Lung (tissue), 12 donors: Measurements from ENCODE around the gene TMEM121. TPM values are rescaled to one million over a fixed set of nuclear protein-coding genes. Genes with fewer than 3 reads are reported as not detected.
"Not testable (repeated sequence)": the region's sequence is repeated elsewhere in the genome, so short reads cannot be mapped to it uniquely, and the experiment has no call there.

Source experiments
- ATAC-seq: fragments of 200-7000 bp; cut with Tn5 transposase; one replicate; pipeline ENCODE4 v1.9.1; 2020; ENCODE audit warnings: moderate number of reproducible peaks; ENCODE audit not compliant: insufficient read depth, low FRiP score
- DNase-seq, 3 donors: peaks; one replicate each; pipeline ENCODE4 v3.0.0-alpha.2; 2013 to 2017
- H3K27ac ChIP-seq, 2 donors: one replicate each; pipeline ENCODE4 v1.5.1; 2013; ENCODE audit warnings: mild to moderate bottlenecking in 2 of 2, moderate library complexity in 2 of 2, control low read depth in 1 of 2, inconsistent platforms in 1 of 2, low read depth in 1 of 2, low read length in 1 of 2
- H3K27me3 ChIP-seq, 3 donors: one replicate each; pipeline ENCODE4 v1.5.1; 2013; ENCODE audit warnings: low read length in 2 of 3; ENCODE audit not compliant: control insufficient read depth in 3 of 3, insufficient read depth in 3 of 3
- H3K36me3 ChIP-seq, 4 donors: one replicate each; pipeline ENCODE4 v1.5.1; 2013; ENCODE audit warnings: low read length in 4 of 4, mild to moderate bottlenecking in 1 of 4, moderate library complexity in 1 of 4; ENCODE audit not compliant: control insufficient read depth in 4 of 4, insufficient read depth in 4 of 4
- H3K4me1 ChIP-seq, 5 donors: one replicate each; pipeline ENCODE4 v1.5.1; 2013; ENCODE audit warnings: low read length in 5 of 5, mild to moderate bottlenecking in 2 of 5, moderate library complexity in 1 of 5; ENCODE audit not compliant: control insufficient read depth in 5 of 5, insufficient read depth in 5 of 5
- H3K4me3 ChIP-seq: one replicate; pipeline ENCODE4 v1.5.1; 2013; ENCODE audit warnings: mild to moderate bottlenecking, control low read depth, moderate library complexity
- H3K9ac ChIP-seq, 2 donors: one replicate each; pipeline ENCODE4 v1.5.1; 2013; ENCODE audit warnings: low read length in 2 of 2, control low read depth in 1 of 2; ENCODE audit not compliant: insufficient read depth in 1 of 2
- H3K9me3 ChIP-seq, 4 donors: one replicate each; pipeline ENCODE4 v1.5.1; 2013; ENCODE audit warnings: low read length in 3 of 4, mild to moderate bottlenecking in 1 of 4, moderate library complexity in 1 of 4; ENCODE audit not compliant: control insufficient read depth in 4 of 4, insufficient read depth in 3 of 4
- WGBS, 2 donors: extraction: QIAGEN DNeasy Blood & Tissue Kit; methylation state at CpG; one replicate each; pipeline ENCODE4 v1.1.7; 2013; 5-methylcytosine and 5-hydroxymethylcytosine counted together
- polyA plus RNA-seq, 2 donors: library from polyadenylated mRNA; stranded (reverse); fragments of 200-250 nt; gene quantifications; one replicate each; pipeline ENCODE4 v1.2.1, GENCODE V29; 2013
- total RNA-seq, 2 donors: library from RNA; depleted of rRNA in 1 of 2; stranded (reverse); fragments of >200 nt in 1 of 2; gene quantifications; one replicate each; pipeline ENCODE4 v1.2.1, GENCODE V29; 2014 to 2021
- TF ChIP-seq, protein P1 (sequence below): IDR thresholded peaks from 2 replicates; pipeline ENCODE4 v1.5.1; 2012; ENCODE audit warnings: mild to moderate bottlenecking; ENCODE audit errors: control extremely low read depth, extremely low read depth
- donor health status: control.
- donor health status: control.
- donor health status: Bipolar disorder and iron deficiency.
- donor health status: healthy.
- donor health status: DM: yes; HTN: yes; CAD: no.

The TMEM121 gene
- total and polyA plus RNA-seq, 4 donors: 1.1 to 5.4 (median 2.8) TPM

- Histone ChIP-seq H3K36me3 (no peaks in the 10 kb centered on the region), H3K9ac (no peak overlapping the region), H3K9me3 (peaks cover 0 to 5% (median 3%) of the 10 kb centered on the region in 4 donors), H3K4me1 (no peaks in the 10 kb centered on the region), H3K4me3 (no peak overlapping the region), H3K27ac (no peak overlapping the region), H3K27me3 (no peaks in the 10 kb centered on the region)
- WGBS, 2 donors: 96 to 97% methylated on average over 34 to 38 of the region's 38 CpGs
- TF ChIP-seq, protein P1, sequence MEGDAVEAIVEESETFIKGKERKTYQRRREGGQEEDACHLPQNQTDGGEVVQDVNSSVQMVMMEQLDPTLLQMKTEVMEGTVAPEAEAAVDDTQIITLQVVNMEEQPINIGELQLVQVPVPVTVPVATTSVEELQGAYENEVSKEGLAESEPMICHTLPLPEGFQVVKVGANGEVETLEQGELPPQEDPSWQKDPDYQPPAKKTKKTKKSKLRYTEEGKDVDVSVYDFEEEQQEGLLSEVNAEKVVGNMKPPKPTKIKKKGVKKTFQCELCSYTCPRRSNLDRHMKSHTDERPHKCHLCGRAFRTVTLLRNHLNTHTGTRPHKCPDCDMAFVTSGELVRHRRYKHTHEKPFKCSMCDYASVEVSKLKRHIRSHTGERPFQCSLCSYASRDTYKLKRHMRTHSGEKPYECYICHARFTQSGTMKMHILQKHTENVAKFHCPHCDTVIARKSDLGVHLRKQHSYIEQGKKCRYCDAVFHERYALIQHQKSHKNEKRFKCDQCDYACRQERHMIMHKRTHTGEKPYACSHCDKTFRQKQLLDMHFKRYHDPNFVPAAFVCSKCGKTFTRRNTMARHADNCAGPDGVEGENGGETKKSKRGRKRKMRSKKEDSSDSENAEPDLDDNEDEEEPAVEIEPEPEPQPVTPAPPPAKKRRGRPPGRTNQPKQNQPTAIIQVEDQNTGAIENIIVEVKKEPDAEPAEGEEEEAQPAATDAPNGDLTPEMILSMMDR: no peak
- no peak for DNase-seq
- ATAC-seq: no peak
These were observed 21.4 kb downstream of the TMEM121 start for GRCh38 chr14:105547741-105548169.

DNA sequence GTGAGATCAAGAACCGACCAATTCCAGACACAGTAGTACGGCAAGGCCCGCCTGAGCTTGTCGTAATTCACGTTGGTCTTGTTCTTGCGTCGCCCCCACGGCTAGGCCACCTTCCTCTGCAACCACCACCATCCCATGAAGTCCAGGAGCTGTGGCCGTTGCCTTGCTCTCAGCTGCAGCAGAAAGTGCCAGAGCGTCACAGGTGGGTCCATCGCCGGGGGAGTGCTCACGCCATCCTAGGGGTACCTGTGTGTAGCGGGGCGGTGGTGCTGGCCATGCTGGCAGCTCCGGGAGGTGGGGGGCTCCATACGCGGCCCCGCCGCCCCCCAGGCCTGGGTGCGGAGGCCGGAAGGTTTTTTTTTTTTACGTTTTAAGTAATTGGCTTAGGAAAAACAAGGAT, 23.1 kb downstream of the TMEM121 start:
- no peak for ATAC-seq
- no peaks in the 10 kb centered on the region for H3K9me3 ChIP-seq
- TF ChIP-seq, protein P1: no peak
- no peak overlapping the region for H3K9ac ChIP-seq
- H3K4me1 ChIP-seq: no peaks in the 10 kb centered on the region
- no peak overlapping the region for H3K4me3 ChIP-seq
- no peaks in the 10 kb centered on the region for H3K27me3 ChIP-seq
- no peak for DNase-seq
- H3K27ac ChIP-seq: no peak overlapping the region
- no peaks in the 10 kb centered on the region for H3K36me3 ChIP-seq
- 92 to 93% methylated on average over 23 of the region's 23 CpGs for WGBS, 2 donors

GRCh38 chr14:105554022-105554421, 27.6 kb downstream of the TMEM121 start:
- peaks cover 0 to 3% (median 0%) of the 10 kb centered on the region in 3 donors for H3K27me3 ChIP-seq
- WGBS, 2 donors: 91 to 94% methylated on average over 6 of the region's 6 CpGs
- no peak overlapping the region for H3K27ac ChIP-seq
- ATAC-seq (no peak), DNase-seq (no peak)
- H3K4me3 ChIP-seq: no peak overlapping the region
- H3K4me1 ChIP-seq: no peaks in the 10 kb centered on the region
- no peaks in the 10 kb centered on the region for H3K36me3 ChIP-seq
- H3K9me3 ChIP-seq: no peaks in the 10 kb centered on the region
- H3K9ac ChIP-seq: no peak overlapping the region
- TF ChIP-seq, protein P1: no peak

DNA sequence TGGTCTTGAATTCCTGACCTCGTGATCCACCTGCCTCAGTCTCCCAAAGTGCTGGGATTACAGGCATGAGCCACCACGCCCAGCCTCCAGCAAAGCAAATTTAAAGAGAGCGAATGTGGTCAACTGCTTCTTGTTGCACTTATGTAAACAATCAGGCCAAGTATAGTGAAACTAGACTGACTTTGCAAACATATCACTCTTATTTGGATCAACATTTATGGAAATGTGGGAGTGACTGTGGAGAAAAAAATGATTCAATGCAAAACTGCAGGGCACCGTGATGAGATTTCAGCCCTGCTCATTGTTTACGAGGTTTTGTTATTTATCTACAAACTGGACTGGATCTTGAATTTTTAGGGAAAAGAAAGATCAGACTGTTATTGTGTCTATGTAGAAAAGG, 28.1 kb downstream of the TMEM121 start:
- H3K27me3 ChIP-seq: peaks cover 0 to 3% (median 0%) of the 10 kb centered on the region in 3 donors
- no peak overlapping the region for H3K4me3 ChIP-seq
- no peak for ATAC-seq
- H3K9ac ChIP-seq: no peak overlapping the region
- no peaks in the 10 kb centered on the region for H3K4me1 ChIP-seq
- WGBS, 2 donors: 70 to 86% methylated on average over 5 of the region's 5 CpGs
- DNase-seq: no peak
- H3K9me3 ChIP-seq: no peaks in the 10 kb centered on the region
- H3K36me3 ChIP-seq: no peaks in the 10 kb centered on the region
- TF ChIP-seq, protein P1: no peak
- no peak overlapping the region for H3K27ac ChIP-seq

- H3K27me3 ChIP-seq, DNase-seq, H3K4me1 ChIP-seq, H3K9me3 ChIP-seq, H3K27ac ChIP-seq, ATAC-seq, H3K36me3 ChIP-seq, H3K4me3 ChIP-seq, H3K9ac ChIP-seq: not testable (repeated sequence)
- WGBS, 2 donors: 84 to 94% methylated on average over 19 of the region's 19 CpGs
These were observed 31.3 kb downstream of the TMEM121 start for GRCh38 chr14:105557671-105558070.
